PFSK-1 (cell line): ENCODE data around the gene TAF4.

Source experiments
- FOXP2 ChIP-seq: optimal IDR thresholded peaks from 2 replicates; pipeline ENCODE3; 2011; ENCODE audit warnings: borderline replicate concordance, control low read depth, inconsistent platforms; ENCODE audit not compliant: insufficient read depth; ENCODE audit errors: extremely low read length, extremely low read depth
- POLR2AphosphoS5 ChIP-seq: IDR thresholded peaks from 2 replicates; pipeline ENCODE4 v1.6.1; 2012; ENCODE audit warnings: low read depth, mild to moderate bottlenecking, control low read depth, low read length, moderate library complexity
- SIN3A ChIP-seq: IDR thresholded peaks from 2 replicates; pipeline ENCODE4 v1.6.1; 2012; ENCODE audit warnings: mild to moderate bottlenecking, low read length, moderate library complexity, borderline replicate concordance; ENCODE audit not compliant: insufficient read depth
- TAF1 ChIP-seq: IDR thresholded peaks from 2 replicates; pipeline ENCODE4 v1.6.1; 2012; ENCODE audit warnings: low read length, control low read depth, borderline replicate concordance; ENCODE audit not compliant: insufficient read depth
- TF ChIP-seq, protein P1 (sequence below), 2 experiments: IDR thresholded peaks; 2 replicates each; pipeline versions ENCODE4 v1.6.1 to v1.8.0; 2011 to 2012; ENCODE audit warnings: low read depth in 2 of 2, low read length in 2 of 2, control low read depth in 1 of 2, inconsistent platforms in 1 of 2, mild to moderate bottlenecking in 1 of 2, moderate library complexity in 1 of 2; ENCODE audit not compliant: insufficient read depth in 1 of 2

TAF4 gene

DNA sequence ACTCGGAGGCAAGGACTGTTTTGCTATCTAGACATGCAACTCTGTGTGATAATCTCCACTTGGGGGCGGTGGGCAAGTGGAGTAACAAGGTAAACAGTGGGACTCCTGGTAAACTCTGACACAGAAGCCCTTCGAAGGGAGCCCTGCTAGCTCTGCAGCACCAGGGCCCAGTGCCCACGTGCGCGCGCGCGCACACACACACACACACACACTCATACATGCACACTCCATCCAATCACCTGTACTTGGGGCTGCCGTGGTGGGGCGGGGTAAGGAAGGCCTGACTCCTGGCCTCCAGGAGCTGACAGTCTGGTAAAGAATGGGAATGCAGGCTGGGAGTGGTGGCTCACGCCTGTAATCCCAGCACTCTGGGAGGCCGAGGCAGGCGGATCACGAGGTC lies 36.4 kb downstream of the TAF4 start:
- TF ChIP-seq SIN3A (no peak), POLR2AphosphoS5 (no peak), FOXP2 (no peak), TAF1 (no peak)
- TF ChIP-seq, protein P1, sequence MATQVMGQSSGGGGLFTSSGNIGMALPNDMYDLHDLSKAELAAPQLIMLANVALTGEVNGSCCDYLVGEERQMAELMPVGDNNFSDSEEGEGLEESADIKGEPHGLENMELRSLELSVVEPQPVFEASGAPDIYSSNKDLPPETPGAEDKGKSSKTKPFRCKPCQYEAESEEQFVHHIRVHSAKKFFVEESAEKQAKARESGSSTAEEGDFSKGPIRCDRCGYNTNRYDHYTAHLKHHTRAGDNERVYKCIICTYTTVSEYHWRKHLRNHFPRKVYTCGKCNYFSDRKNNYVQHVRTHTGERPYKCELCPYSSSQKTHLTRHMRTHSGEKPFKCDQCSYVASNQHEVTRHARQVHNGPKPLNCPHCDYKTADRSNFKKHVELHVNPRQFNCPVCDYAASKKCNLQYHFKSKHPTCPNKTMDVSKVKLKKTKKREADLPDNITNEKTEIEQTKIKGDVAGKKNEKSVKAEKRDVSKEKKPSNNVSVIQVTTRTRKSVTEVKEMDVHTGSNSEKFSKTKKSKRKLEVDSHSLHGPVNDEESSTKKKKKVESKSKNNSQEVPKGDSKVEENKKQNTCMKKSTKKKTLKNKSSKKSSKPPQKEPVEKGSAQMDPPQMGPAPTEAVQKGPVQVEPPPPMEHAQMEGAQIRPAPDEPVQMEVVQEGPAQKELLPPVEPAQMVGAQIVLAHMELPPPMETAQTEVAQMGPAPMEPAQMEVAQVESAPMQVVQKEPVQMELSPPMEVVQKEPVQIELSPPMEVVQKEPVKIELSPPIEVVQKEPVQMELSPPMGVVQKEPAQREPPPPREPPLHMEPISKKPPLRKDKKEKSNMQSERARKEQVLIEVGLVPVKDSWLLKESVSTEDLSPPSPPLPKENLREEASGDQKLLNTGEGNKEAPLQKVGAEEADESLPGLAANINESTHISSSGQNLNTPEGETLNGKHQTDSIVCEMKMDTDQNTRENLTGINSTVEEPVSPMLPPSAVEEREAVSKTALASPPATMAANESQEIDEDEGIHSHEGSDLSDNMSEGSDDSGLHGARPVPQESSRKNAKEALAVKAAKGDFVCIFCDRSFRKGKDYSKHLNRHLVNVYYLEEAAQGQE (IDR thresholded peaks at IDR 0.05; ENCODE audit: insufficient read depth in 1 of 2, low read depth in 2 of 2, low read length in 2 of 2): no peak

DNA sequence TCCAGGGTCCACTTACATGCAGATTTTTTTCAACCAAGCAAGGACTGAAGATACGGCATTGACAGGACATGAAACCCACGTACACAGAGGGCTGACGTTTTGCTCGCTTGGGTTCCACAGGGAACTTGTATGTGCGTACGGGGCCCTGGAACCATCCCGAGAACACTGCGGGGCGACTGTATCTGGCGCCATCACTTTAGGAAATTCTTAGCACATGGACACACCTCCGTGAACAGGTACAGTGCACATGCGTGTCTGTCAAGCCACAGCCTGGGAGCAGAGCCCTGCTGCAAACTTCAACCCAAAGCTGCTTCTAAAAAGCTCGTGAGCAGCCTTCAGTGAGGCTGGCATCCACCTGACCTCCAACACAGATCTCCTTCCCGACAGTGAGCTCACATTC lies 37.3 kb downstream of the TAF4 start:
- TF ChIP-seq SIN3A (no peak), TAF1 (no peak), FOXP2 (no peak)

- TF ChIP-seq FOXP2 (no peak), TAF1 (no peak), SIN3A (no peak), POLR2AphosphoS5 (no peak)
- TF ChIP-seq, protein P1 (IDR thresholded peaks at IDR 0.05; ENCODE audit: insufficient read depth in 1 of 2, low read depth in 2 of 2, low read length in 2 of 2): no peak
Measured at GRCh38 chr20:62027698-62028321, 37.9 kb downstream of the TAF4 start.

- TF ChIP-seq TAF1 (no peak), SIN3A (no peak), FOXP2 (no peak), POLR2AphosphoS5 (no peak)
- TF ChIP-seq, protein P1 (IDR thresholded peaks at IDR 0.05; ENCODE audit: insufficient read depth in 1 of 2, low read depth in 2 of 2, low read length in 2 of 2): no peak
Measured at GRCh38 chr20:62027116-62027515, 38.6 kb downstream of the TAF4 start.

- TF ChIP-seq TAF1 (no peak), FOXP2 (no peak), SIN3A (no peak), POLR2AphosphoS5 (no peak)
- TF ChIP-seq, protein P1 (IDR thresholded peaks at IDR 0.05; ENCODE audit: insufficient read depth in 1 of 2, low read depth in 2 of 2, low read length in 2 of 2): no peak
Measured at GRCh38 chr20:62026564-62026856, 39.2 kb downstream of the TAF4 start.
